ENCODE measurements around the gene ESR1. TPM values are rescaled to one million over a fixed set of nuclear protein-coding genes. Genes with fewer than 3 reads are reported as not detected.

Gene ESR1
- total RNA-seq, 4 donors from 2014 or later = 1.3 to 2.6 (median 2.2) TPM

- no peak for DNase-seq (ENCODE audit: low spot score in 2 of 2)
- H3K27me3 ChIP-seq = no peaks in the 10 kb centered on the region
- peaks cover 37% of the 10 kb centered on the region for H3K4me1 ChIP-seq
- H3K27ac ChIP-seq = no peak overlapping the region
- no peak for TF ChIP-seq POLR2AphosphoS5 (IDR thresholded peaks at IDR 0.05)
- no peak for TF ChIP-seq EP300 (IDR thresholded peaks at IDR 0.05)
- no peak for TF ChIP-seq POLR2A (IDR thresholded peaks at IDR 0.05)
- TF ChIP-seq, protein P1, sequence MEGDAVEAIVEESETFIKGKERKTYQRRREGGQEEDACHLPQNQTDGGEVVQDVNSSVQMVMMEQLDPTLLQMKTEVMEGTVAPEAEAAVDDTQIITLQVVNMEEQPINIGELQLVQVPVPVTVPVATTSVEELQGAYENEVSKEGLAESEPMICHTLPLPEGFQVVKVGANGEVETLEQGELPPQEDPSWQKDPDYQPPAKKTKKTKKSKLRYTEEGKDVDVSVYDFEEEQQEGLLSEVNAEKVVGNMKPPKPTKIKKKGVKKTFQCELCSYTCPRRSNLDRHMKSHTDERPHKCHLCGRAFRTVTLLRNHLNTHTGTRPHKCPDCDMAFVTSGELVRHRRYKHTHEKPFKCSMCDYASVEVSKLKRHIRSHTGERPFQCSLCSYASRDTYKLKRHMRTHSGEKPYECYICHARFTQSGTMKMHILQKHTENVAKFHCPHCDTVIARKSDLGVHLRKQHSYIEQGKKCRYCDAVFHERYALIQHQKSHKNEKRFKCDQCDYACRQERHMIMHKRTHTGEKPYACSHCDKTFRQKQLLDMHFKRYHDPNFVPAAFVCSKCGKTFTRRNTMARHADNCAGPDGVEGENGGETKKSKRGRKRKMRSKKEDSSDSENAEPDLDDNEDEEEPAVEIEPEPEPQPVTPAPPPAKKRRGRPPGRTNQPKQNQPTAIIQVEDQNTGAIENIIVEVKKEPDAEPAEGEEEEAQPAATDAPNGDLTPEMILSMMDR (IDR thresholded peaks at IDR 0.05) = no peak
- no peaks in the 10 kb centered on the region for H3K9me3 ChIP-seq
- 56% methylated on average over 5 of the region's 5 CpGs for WGBS
- no peak overlapping the region for H3K4me3 ChIP-seq
- H3K36me3 ChIP-seq = no peaks in the 10 kb centered on the region
Measured at GRCh38 chr6:152096863-152097496, 289.5 kb downstream of the ESR1 start.

DNA sequence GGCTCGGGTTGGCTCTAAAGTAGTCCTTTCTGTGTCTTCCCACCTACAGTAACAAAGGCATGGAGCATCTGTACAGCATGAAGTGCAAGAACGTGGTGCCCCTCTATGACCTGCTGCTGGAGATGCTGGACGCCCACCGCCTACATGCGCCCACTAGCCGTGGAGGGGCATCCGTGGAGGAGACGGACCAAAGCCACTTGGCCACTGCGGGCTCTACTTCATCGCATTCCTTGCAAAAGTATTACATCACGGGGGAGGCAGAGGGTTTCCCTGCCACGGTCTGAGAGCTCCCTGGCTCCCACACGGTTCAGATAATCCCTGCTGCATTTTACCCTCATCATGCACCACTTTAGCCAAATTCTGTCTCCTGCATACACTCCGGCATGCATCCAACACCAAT lies 291.2 kb downstream of the ESR1 start:
- TF ChIP-seq POLR2AphosphoS5 (IDR thresholded peaks at IDR 0.05) (no peak), POLR2A (IDR thresholded peaks at IDR 0.05) (no peak), EP300 (IDR thresholded peaks at IDR 0.05) (no peak)
- TF ChIP-seq, protein P1 (IDR thresholded peaks at IDR 0.05) = no peak
- no peaks in the 10 kb centered on the region for H3K36me3 ChIP-seq
- H3K27me3 ChIP-seq = no peaks in the 10 kb centered on the region
- H3K4me3 ChIP-seq = no peak overlapping the region
- 92% methylated on average over 14 of the region's 14 CpGs for WGBS
- no peak for DNase-seq (ENCODE audit: low spot score in 2 of 2)
- H3K4me1 ChIP-seq = peaks cover 37% of the 10 kb centered on the region
- H3K27ac ChIP-seq = no peak overlapping the region
- H3K9me3 ChIP-seq = no peaks in the 10 kb centered on the region

- no peak for DNase-seq (ENCODE audit: low spot score in 2 of 2)
- Histone ChIP-seq H3K27ac (peak overlapping the region; percentile 18), H3K9me3 (no peaks in the 10 kb centered on the region), H3K27me3 (no peaks in the 10 kb centered on the region), H3K36me3 (no peaks in the 10 kb centered on the region), H3K4me1 (peaks cover 34% of the 10 kb centered on the region), H3K4me3 (no peak overlapping the region)
- WGBS = 76% methylated on average over 4 of the region's 4 CpGs
- TF ChIP-seq EP300 (IDR thresholded peaks at IDR 0.05) (no peak), POLR2A (IDR thresholded peaks at IDR 0.05) (no peak), POLR2AphosphoS5 (IDR thresholded peaks at IDR 0.05) (no peak)
- TF ChIP-seq, protein P1 (IDR thresholded peaks at IDR 0.05) = no peak
Measured at GRCh38 chr6:152099446-152100182, 292.1 kb downstream of the ESR1 start.

DNA sequence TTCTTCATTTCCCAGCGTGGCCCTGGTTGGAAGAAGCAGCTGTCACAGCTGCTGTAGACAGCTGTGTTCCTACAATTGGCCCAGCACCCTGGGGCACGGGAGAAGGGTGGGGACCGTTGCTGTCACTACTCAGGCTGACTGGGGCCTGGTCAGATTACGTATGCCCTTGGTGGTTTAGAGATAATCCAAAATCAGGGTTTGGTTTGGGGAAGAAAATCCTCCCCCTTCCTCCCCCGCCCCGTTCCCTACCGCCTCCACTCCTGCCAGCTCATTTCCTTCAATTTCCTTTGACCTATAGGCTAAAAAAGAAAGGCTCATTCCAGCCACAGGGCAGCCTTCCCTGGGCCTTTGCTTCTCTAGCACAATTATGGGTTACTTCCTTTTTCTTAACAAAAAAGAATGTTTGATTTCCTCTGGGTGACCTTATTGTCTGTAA lies 292.7 kb downstream of the ESR1 start:
- H3K9me3 ChIP-seq = no peaks in the 10 kb centered on the region
- DNase-seq (ENCODE audit: low spot score in 2 of 2) = peak in 1 of 2 donors; percentile 79

More for the DNA sequence above, 292.7 kb downstream of the ESR1 start:
- Histone ChIP-seq H3K4me3 (no peak overlapping the region), H3K36me3 (no peaks in the 10 kb centered on the region), H3K4me1 (peaks cover 28% of the 10 kb centered on the region), H3K27me3 (no peaks in the 10 kb centered on the region), H3K27ac (peak overlapping the region; percentile 18)
- TF ChIP-seq POLR2A (IDR thresholded peaks at IDR 0.05) (no peak), POLR2AphosphoS5 (IDR thresholded peaks at IDR 0.05) (no peak), EP300 (IDR thresholded peaks at IDR 0.05) (no peak)
- TF ChIP-seq, protein P1 (IDR thresholded peaks at IDR 0.05) = no peak
- WGBS = 38% methylated on average over 6 of the region's 7 CpGs

Data from suprapubic skin (tissue), 4 donors.